WI38 (cell line): ENCODE data around the gene N4BP2.

ENCODE experiments used
- H3K4me3 ChIP-seq: 2 replicates; pipeline ENCODE4 v1.5.1; 2011; ENCODE audit warnings: low read depth, mild to moderate bottlenecking, control low read depth, low read length
- TF ChIP-seq, protein P1 (sequence below): IDR thresholded peaks from 2 replicates; pipeline ENCODE4 v1.5.1; 2012; ENCODE audit warnings: low read depth, mild to moderate bottlenecking, control low read depth, low read length

N4BP2 gene

DNA sequence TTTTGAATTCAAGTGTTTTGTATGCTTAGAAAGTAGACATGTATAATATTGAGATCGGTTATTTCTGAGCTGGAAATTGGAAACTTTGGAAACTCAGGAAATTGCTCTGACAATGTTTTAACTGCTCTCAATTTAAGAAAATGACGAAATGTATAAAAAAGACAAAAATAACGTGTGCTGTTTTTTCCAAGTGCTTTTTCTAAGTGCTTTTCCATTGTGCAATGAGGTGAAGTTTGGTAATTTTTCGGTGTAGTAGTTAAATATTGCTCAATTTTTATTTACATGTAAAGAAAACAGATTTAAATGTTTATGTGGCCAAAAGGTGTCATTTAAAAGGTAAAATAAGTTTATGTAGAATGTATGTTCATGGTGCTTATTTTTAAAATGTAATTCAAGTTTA lies 100.8 kb downstream of the N4BP2 start:
- TF ChIP-seq, protein P1, sequence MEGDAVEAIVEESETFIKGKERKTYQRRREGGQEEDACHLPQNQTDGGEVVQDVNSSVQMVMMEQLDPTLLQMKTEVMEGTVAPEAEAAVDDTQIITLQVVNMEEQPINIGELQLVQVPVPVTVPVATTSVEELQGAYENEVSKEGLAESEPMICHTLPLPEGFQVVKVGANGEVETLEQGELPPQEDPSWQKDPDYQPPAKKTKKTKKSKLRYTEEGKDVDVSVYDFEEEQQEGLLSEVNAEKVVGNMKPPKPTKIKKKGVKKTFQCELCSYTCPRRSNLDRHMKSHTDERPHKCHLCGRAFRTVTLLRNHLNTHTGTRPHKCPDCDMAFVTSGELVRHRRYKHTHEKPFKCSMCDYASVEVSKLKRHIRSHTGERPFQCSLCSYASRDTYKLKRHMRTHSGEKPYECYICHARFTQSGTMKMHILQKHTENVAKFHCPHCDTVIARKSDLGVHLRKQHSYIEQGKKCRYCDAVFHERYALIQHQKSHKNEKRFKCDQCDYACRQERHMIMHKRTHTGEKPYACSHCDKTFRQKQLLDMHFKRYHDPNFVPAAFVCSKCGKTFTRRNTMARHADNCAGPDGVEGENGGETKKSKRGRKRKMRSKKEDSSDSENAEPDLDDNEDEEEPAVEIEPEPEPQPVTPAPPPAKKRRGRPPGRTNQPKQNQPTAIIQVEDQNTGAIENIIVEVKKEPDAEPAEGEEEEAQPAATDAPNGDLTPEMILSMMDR = no peak
- no peak overlapping the region for H3K4me3 ChIP-seq

DNA sequence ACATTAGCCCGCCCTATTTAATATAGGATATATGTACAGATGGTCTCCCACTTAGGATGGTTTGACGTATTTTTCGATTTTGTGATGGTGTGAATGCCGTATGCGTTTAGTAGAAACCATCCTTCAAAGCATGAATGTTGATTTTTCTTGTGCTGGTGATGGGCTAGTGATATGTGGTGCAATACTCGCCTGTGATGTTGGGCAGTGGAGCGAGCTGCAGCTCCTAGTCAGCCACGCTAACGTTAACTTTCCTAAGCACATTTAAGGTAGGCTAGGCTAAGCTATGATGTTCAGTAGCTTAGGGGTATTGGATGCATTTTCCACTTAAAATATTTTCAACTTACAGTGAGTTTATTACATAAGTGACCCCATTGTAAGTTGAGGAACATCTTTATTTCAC lies 103.6 kb downstream of the N4BP2 start:
- no peak overlapping the region for H3K4me3 ChIP-seq
- TF ChIP-seq, protein P1 = no peak

DNA sequence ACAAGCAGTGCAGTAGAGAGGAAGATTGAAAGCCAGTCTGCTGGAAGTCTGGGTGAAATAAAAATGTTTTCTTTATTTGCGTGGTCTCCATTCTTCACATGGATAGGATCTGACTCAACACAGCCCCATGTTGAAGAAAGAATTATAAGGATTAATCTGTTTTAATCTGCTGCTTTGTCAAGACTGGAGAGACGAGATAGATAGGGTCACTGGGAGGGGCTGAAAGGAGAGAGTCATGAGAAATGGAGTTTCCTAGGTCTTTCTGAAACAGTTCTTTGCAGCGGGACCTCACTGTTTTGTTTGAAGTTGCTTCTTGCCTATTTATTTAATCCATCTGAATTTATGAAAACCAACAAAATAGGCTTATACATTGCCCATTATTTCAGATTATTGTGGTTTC lies 107.8 kb downstream of the N4BP2 start:
- H3K4me3 ChIP-seq = no peak overlapping the region
- TF ChIP-seq, protein P1 = no peak

DNA sequence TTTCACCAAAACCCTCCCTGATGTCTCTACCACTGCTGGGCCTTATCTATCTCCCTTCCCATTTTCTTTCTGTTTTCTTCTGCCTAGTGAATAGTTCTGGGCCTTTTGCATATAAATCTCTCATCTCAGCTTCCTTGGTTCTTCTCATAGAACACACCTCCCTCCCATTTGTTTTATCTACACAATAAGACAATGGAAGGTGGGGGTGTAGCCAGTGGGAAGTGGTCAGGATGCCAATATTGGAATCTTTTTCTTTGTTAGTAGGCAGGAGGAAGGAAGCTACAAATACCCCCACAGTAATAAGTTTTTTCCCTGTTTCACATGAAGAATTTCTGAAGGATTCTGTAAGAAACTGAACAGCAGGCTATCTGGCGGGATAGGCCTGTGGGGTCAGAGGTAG lies 109.3 kb downstream of the N4BP2 start:
- H3K4me3 ChIP-seq = no peak overlapping the region
- TF ChIP-seq, protein P1 = no peak

DNA sequence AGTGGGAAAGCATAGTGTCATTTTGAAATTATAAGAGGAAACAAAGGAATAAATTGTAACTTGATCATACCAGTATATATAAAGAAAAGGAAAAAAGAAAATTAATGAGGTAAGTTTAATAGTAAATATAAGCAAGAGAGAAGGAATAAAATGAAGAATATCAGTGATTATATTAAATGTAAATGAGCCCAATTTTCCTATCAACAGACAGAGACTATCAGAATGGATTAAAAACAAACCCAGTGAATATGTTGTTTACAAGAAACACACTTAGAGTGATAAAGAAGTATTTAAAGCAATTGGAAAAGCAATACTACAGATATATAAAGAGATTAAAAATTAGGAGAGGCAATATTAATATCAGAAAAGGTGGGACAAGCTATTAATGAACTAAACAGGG lies 111.4 kb downstream of the N4BP2 start:
- H3K4me3 ChIP-seq = no peak overlapping the region
- TF ChIP-seq, protein P1 = no peak

DNA sequence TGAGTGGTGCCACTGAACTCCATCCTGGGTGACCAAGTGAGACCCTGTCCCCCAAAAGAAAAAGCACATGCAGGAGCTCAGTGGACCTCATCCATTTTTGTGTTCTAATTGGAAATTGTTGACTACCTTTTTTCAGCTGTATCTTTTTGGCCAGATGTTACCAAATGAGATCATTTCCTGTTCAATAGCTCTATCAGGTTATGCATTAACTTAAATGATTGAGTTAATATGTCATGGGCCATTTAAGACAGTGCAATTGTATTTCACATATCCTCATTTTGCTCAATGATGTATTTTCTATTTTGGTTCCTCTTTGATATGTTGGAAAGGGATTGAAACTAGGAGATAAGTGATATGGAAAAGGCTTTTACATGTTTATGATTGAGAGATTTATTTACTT lies 113.9 kb downstream of the N4BP2 start:
- TF ChIP-seq, protein P1 = no peak
- no peak overlapping the region for H3K4me3 ChIP-seq

DNA sequence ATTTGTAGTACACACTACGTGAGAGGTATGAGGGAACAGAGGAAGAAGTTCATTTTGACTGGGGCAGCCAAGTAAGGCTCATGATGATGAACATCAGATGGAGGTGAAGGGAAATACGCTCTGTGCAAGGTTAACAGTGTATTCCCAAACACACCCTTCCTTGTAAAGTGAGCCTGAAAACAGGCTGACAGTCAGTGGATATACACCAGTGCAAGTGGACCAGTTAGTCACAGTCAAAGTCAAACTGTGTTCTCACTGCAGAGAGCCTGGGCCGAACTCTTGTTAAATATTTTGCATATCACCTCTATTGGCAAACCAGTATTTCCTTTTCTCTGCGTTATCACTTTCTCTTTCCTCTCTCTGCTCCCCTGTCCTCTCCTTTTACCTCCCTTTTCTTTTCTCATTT lies 116.8 kb downstream of the N4BP2 start:
- TF ChIP-seq, protein P1 = no peak
- no peak overlapping the region for H3K4me3 ChIP-seq
